ENCODE measurements around the gene ACOD1.

Gene ACOD1

GRCh38 chr13:76927955-76928354, 20.4 kb upstream of the ACOD1 start:
- Histone ChIP-seq H3K27me3 (no peaks in the 10 kb centered on the region), H3K4me2 (no peak overlapping the region), H3K9me3 (no peaks in the 10 kb centered on the region; the same call in 1 of the 2 replicates), H3K36me3 (no peaks in the 10 kb centered on the region), H3K4me3 (no peak overlapping the region), H3K9ac (no peak overlapping the region), H4K20me1 (no peaks in the 10 kb centered on the region), H3K27ac (no peak overlapping the region), H3K4me1 (no peaks in the 10 kb centered on the region)
- no peak for TF ChIP-seq Cebpa-rat (IDR thresholded peaks at IDR 0.05)

- Histone ChIP-seq H3K9me3 (no peaks in the 10 kb centered on the region; the same call in 1 of the 2 replicates), H3K27me3 (no peaks in the 10 kb centered on the region), H3K4me3 (no peak overlapping the region), H3K9ac (no peak overlapping the region), H3K27ac (no peak overlapping the region), H3K36me3 (no peaks in the 10 kb centered on the region), H3K4me1 (no peaks in the 10 kb centered on the region), H4K20me1 (no peaks in the 10 kb centered on the region), H3K4me2 (no peak overlapping the region)
- no peak for TF ChIP-seq Cebpa-rat (IDR thresholded peaks at IDR 0.05)
Observed at GRCh38 chr13:76928456-76928855, 19.9 kb upstream of the ACOD1 start.

- H3K9me3 ChIP-seq: no peaks in the 10 kb centered on the region; the same call in 1 of the 2 replicates
- H4K20me1 ChIP-seq: no peaks in the 10 kb centered on the region
- no peak for TF ChIP-seq Cebpa-rat (IDR thresholded peaks at IDR 0.05)
- no peak overlapping the region for H3K9ac ChIP-seq
- H3K4me2 ChIP-seq: no peak overlapping the region
- no peak overlapping the region for H3K27ac ChIP-seq
- H3K4me3 ChIP-seq: no peak overlapping the region
- H3K36me3 ChIP-seq: no peaks in the 10 kb centered on the region
- H3K27me3 ChIP-seq: no peaks in the 10 kb centered on the region
- no peaks in the 10 kb centered on the region for H3K4me1 ChIP-seq
Observed at GRCh38 chr13:76929320-76929719, 19.0 kb upstream of the ACOD1 start.

GRCh38 chr13:76929851-76930374, 18.4 kb upstream of the ACOD1 start:
- Histone ChIP-seq H4K20me1 (no peaks in the 10 kb centered on the region), H3K9me3 (no peaks in the 10 kb centered on the region; the same call in 1 of the 2 replicates), H3K9ac (no peak overlapping the region), H3K27ac (no peak overlapping the region), H3K4me1 (no peaks in the 10 kb centered on the region), H3K4me2 (no peak overlapping the region), H3K27me3 (no peaks in the 10 kb centered on the region), H3K36me3 (no peaks in the 10 kb centered on the region), H3K4me3 (no peak overlapping the region)
- no peak for TF ChIP-seq Cebpa-rat (IDR thresholded peaks at IDR 0.05)

- H3K4me1 ChIP-seq: no peaks in the 10 kb centered on the region
- H3K4me3 ChIP-seq: no peak overlapping the region
- no peaks in the 10 kb centered on the region for H4K20me1 ChIP-seq
- no peaks in the 10 kb centered on the region; the same call in 1 of the 2 replicates for H3K9me3 ChIP-seq
- H3K27ac ChIP-seq: no peak overlapping the region
- no peak overlapping the region for H3K4me2 ChIP-seq
- no peak for TF ChIP-seq Cebpa-rat (IDR thresholded peaks at IDR 0.05)
- H3K9ac ChIP-seq: no peak overlapping the region
- H3K36me3 ChIP-seq: no peaks in the 10 kb centered on the region
- no peaks in the 10 kb centered on the region for H3K27me3 ChIP-seq
Observed at GRCh38 chr13:76932076-76932475, 16.2 kb upstream of the ACOD1 start.

- Histone ChIP-seq H4K20me1 (no peaks in the 10 kb centered on the region), H3K4me2 (no peak overlapping the region), H3K36me3 (no peaks in the 10 kb centered on the region), H3K4me1 (no peaks in the 10 kb centered on the region), H3K9ac (no peak overlapping the region), H3K4me3 (no peak overlapping the region), H3K27ac (no peak overlapping the region), H3K27me3 (no peaks in the 10 kb centered on the region), H3K9me3 (no peaks in the 10 kb centered on the region; the same call in 1 of the 2 replicates)
- no peak for TF ChIP-seq Cebpa-rat (IDR thresholded peaks at IDR 0.05)
Observed at GRCh38 chr13:76934671-76935070, 13.6 kb upstream of the ACOD1 start.

GRCh38 chr13:76936763-76937162, 11.5 kb upstream of the ACOD1 start:
- H3K4me2 ChIP-seq: no peak overlapping the region
- no peak overlapping the region for H3K27ac ChIP-seq
- no peak overlapping the region for H3K9ac ChIP-seq
- TF ChIP-seq Cebpa-rat (IDR thresholded peaks at IDR 0.05): no peak
- H4K20me1 ChIP-seq: no peaks in the 10 kb centered on the region
- H3K27me3 ChIP-seq: no peaks in the 10 kb centered on the region
- peaks cover 10% of the 10 kb centered on the region for H3K4me1 ChIP-seq
- H3K4me3 ChIP-seq: no peak overlapping the region
- H3K36me3 ChIP-seq: no peaks in the 10 kb centered on the region
- H3K9me3 ChIP-seq: no peaks in the 10 kb centered on the region

GRCh38 chr13:76937281-76937820, 11.0 kb upstream of the ACOD1 start:
- Histone ChIP-seq H3K4me1 (peaks cover 16% of the 10 kb centered on the region), H4K20me1 (no peaks in the 10 kb centered on the region), H3K4me2 (no peak overlapping the region), H3K36me3 (no peaks in the 10 kb centered on the region), H3K9ac (no peak overlapping the region), H3K27ac (no peak overlapping the region), H3K27me3 (no peaks in the 10 kb centered on the region), H3K9me3 (no peaks in the 10 kb centered on the region), H3K4me3 (no peak overlapping the region)
- no peak for TF ChIP-seq Cebpa-rat (IDR thresholded peaks at IDR 0.05)

GRCh38 chr13:76939215-76939614, 9.1 kb upstream of the ACOD1 start:
- Histone ChIP-seq H3K27me3 (no peaks in the 10 kb centered on the region), H3K4me1 (peaks cover 17% of the 10 kb centered on the region), H3K9ac (no peak overlapping the region), H3K9me3 (no peaks in the 10 kb centered on the region), H4K20me1 (no peaks in the 10 kb centered on the region), H3K27ac (no peak overlapping the region), H3K36me3 (no peaks in the 10 kb centered on the region), H3K4me3 (no peak overlapping the region), H3K4me2 (no peak overlapping the region)
- TF ChIP-seq Cebpa-rat (IDR thresholded peaks at IDR 0.05): no peak

- Histone ChIP-seq H3K27me3 (no peaks in the 10 kb centered on the region), H3K9me3 (0 out of 2 replicates have a peak, but pooled peaks cover 3% of the 10 kb centered on the region), H3K9ac (no peak overlapping the region), H4K20me1 (no peaks in the 10 kb centered on the region), H3K36me3 (no peaks in the 10 kb centered on the region), H3K4me3 (no peak overlapping the region), H3K4me2 (no peak overlapping the region), H3K4me1 (peaks cover 17% of the 10 kb centered on the region), H3K27ac (no peak overlapping the region)
- TF ChIP-seq Cebpa-rat (IDR thresholded peaks at IDR 0.05): no peak
Observed at GRCh38 chr13:76942363-76942762, 5.9 kb upstream of the ACOD1 start.
